ENCODE measurements around the gene ZNF358. TPM values are rescaled to one million over a fixed set of nuclear protein-coding genes. Genes with fewer than 3 reads are reported as not detected.

The ZNF358 gene
- total and polyA plus RNA-seq, 10 of the 15 experiments (the other 5 are each of a cell fraction or from before 2014, with no cell fraction given), result 0.09 to 6.3 (median 1.9) TPM; not detected in 1

DNA sequence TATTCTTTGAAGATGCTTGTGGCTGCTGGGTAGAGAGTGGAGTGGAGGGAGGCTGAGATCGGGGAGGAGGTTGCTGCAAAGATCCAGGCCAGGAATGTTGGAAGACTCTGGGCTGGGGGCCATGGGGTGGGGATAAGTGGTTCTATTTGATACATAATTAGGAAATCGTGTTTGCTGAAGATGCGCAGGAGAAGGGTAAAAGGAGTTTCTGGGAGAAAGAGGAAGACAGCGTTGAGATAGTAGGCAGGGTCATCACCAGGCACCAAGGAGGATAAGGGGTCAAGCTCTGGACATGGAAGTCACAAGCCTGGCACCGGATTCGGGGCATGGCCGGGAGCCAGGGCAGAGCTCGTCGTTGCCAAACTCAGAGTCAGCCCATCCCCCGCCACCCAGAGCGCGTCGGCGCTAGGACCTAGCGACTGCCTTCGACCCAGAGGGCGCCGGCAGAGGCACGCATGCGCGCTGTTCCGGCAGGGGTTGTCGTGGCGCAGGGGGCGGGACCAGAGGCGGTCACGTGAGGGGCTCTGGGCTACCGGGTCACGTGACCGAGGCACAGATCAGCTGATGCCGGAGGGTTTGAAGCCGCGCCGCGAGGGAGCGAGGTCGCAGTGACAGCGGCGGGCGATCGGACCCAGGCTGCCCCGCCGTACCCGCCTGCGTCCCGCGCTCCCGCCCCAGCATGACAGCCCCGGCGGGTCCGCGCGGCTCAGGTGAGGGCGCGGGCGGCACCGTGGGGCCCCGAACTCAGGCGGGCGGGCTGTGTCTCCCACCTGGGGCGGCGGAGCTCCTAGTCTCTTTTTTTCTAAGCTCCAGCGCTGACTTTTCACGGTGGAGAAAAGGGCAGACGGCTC is 6.4 kb downstream of the ZNF358 start, which contains the start of gene MCOLN1 (continued):
- TF ChIP-seq, protein P1, sequence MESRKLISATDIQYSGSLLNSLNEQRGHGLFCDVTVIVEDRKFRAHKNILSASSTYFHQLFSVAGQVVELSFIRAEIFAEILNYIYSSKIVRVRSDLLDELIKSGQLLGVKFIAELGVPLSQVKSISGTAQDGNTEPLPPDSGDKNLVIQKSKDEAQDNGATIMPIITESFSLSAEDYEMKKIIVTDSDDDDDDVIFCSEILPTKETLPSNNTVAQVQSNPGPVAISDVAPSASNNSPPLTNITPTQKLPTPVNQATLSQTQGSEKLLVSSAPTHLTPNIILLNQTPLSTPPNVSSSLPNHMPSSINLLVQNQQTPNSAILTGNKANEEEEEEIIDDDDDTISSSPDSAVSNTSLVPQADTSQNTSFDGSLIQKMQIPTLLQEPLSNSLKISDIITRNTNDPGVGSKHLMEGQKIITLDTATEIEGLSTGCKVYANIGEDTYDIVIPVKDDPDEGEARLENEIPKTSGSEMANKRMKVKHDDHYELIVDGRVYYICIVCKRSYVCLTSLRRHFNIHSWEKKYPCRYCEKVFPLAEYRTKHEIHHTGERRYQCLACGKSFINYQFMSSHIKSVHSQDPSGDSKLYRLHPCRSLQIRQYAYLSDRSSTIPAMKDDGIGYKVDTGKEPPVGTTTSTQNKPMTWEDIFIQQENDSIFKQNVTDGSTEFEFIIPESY (IDR thresholded peaks at IDR 0.05), result no peak
- TF ChIP-seq CEBPZ (IDR thresholded peaks at IDR 0.05; ENCODE audit: low read depth, low read length) (0 out of 2 replicates have a peak, but pooled peaks have one; percentile 35), TBL1XR1 (IDR thresholded peaks at IDR 0.05; ENCODE audit: low read depth, low read length) (peak; percentile 68; the same call in 1 of the 2 replicates), IKZF2 (IDR thresholded peaks at IDR 0.05) (peak in 1 of 2 experiments; percentile 30; a peak in 2 of 4 replicates), JUNB (IDR thresholded peaks at IDR 0.05) (no peak)

Data from GM12878 (cell line).